ENCODE results near the gene FMN2.

DNA sequence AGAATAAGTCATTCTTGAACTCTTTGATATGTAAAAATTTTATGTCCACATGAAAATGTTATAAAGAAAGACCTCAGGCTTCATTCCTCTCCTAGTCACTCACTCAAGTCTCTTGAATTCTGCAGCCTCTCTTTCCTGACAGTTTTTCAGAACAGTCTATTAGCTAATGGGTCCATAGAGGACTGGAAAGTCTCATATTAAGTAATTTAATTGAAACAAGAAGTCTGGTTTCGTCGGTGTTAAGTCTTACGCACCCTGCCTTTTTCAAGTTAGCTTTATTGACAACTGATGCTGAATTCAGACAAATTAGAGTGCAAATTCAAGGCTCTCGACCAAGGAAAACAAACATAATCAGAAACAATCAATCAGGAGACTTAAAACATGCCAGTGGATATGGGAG lies 414.5 kb downstream of the FMN2 start:
- TF ChIP-seq, protein P1, sequence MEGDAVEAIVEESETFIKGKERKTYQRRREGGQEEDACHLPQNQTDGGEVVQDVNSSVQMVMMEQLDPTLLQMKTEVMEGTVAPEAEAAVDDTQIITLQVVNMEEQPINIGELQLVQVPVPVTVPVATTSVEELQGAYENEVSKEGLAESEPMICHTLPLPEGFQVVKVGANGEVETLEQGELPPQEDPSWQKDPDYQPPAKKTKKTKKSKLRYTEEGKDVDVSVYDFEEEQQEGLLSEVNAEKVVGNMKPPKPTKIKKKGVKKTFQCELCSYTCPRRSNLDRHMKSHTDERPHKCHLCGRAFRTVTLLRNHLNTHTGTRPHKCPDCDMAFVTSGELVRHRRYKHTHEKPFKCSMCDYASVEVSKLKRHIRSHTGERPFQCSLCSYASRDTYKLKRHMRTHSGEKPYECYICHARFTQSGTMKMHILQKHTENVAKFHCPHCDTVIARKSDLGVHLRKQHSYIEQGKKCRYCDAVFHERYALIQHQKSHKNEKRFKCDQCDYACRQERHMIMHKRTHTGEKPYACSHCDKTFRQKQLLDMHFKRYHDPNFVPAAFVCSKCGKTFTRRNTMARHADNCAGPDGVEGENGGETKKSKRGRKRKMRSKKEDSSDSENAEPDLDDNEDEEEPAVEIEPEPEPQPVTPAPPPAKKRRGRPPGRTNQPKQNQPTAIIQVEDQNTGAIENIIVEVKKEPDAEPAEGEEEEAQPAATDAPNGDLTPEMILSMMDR (IDR thresholded peaks at IDR 0.05; ENCODE audit: poor library complexity): no peak
- TF ChIP-seq EZH2phosphoT487 (IDR thresholded peaks at IDR 0.05; ENCODE audit: low read depth, severe bottlenecking, unreplicated experiment) (no peak), EZH2 (IDR thresholded peaks at IDR 0.05; ENCODE audit: borderline replicate concordance) (no peak)
